Right atrium auricular region (tissue), 2 donors: ENCODE results near the gene CD8B. TPM values are rescaled to one million over a fixed set of nuclear protein-coding genes. Genes with fewer than 3 reads are reported as not detected.
"Not testable (repeated sequence)": the region's sequence is repeated elsewhere in the genome, so short reads cannot be mapped to it uniquely, and the experiment has no call there.

Source experiments
- DNase-seq: peaks from one replicate; pipeline ENCODE4 v3.0.0-alpha.2; 2019; ENCODE audit warnings: low spot score
- H3K27ac ChIP-seq, 2 donors: fragments of 200-600 bp; sonication (generic); 1 replicate in 1 of 2; 2 replicates in 1 of 2; pipeline ENCODE4 v1.5.1; 2016 to 2019
- H3K27me3 ChIP-seq, 2 donors: fragments of 200-600 bp; sonication (generic); one replicate each; pipeline versions ENCODE4 v1.5.1 to v1.6.0; 2017 to 2019
- H3K36me3 ChIP-seq: fragments of 200-600 bp; sonication (generic); one replicate; pipeline ENCODE4 v1.5.1; 2016
- H3K4me1 ChIP-seq, 2 donors: fragments of 200-600 bp; sonication (generic); one replicate each; pipeline versions ENCODE4 v1.5.1 to v1.6.0; 2017 to 2019
- H3K4me3 ChIP-seq, 2 donors: fragments of 200-600 bp; sonication (generic); 1 replicate in 1 of 2; 2 replicates in 1 of 2; pipeline ENCODE4 v1.5.1; 2017 to 2019; ENCODE audit warnings: mild to moderate bottlenecking in 1 of 2, moderate library complexity in 1 of 2
- H3K9me3 ChIP-seq, 2 donors: fragments of 200-600 bp; sonication (generic); one replicate each; pipeline ENCODE4 v1.5.1; 2019
- total RNA-seq, 2 donors: library from RNA; depleted of rRNA; stranded (reverse); fragments of >200 nt; gene quantifications; one replicate each; pipeline ENCODE4 v1.1.0, GENCODE V29; 2016

CD8B gene
- under 1 TPM; 0.33 to 0.75 TPM for total RNA-seq

GRCh38 chr2:86861628-86862379 is at the start of gene CD8B:
Gene CD8B (minus strand): TSS chr2:86861886. CDS start chr2:86861865, 21 bp downstream.
- DNase-seq, H3K27me3 ChIP-seq, H3K4me1 ChIP-seq, H3K9me3 ChIP-seq, H3K36me3 ChIP-seq, H3K27ac ChIP-seq: not testable (repeated sequence)
- H3K4me3 ChIP-seq: peak within 1 kb of the TSS; percentile 14 to 27

DNA sequence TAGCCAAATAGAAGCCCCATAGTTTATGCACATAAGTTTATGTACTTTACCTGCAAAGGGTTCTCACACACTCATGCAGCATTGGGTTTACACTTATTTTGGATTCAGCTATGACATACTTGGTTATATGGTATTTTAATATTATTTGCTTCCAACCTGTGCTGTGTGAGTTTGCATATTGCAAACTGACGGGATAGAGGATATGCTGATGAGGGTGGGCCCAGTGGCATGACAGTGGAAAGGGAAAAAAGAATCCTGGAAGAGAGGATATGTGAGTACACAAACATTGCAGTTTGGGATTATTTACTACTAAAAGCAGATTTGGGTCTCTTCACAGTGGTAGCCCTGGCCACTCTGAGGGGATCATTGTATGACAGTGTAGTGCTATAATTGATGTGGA is 44.2 kb upstream of the CD8B start:
- not testable (repeated sequence) for H3K4me1 ChIP-seq, H3K27ac ChIP-seq, H3K4me3 ChIP-seq, DNase-seq, H3K9me3 ChIP-seq, H3K27me3 ChIP-seq, H3K36me3 ChIP-seq

DNA sequence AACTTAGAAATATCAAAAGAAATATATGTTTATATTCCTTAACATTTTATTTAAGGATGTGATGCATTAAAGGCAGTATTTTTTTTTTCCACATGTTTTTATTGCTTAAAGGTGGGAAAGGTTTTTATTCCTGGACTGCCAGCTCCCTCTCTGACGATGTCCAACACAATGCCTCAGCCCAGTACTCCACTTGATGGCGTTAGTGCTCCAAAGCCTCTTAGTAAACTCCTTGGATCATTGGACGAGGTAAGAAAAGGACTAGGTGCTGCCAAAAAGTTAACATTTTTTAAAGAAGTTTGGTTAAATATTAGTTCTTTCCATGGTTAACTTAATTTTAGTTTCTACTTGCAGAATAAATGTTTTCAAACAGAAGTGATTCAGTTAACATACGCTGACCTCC is 39.0 kb upstream of the CD8B start:
- H3K4me1 ChIP-seq, DNase-seq, H3K36me3 ChIP-seq, H3K9me3 ChIP-seq, H3K27ac ChIP-seq, H3K27me3 ChIP-seq, H3K4me3 ChIP-seq: not testable (repeated sequence)

GRCh38 chr2:86886026-86886425 is 24.3 kb upstream of the CD8B start:
- not testable (repeated sequence) for H3K4me3 ChIP-seq, DNase-seq, H3K27ac ChIP-seq, H3K27me3 ChIP-seq, H3K36me3 ChIP-seq, H3K4me1 ChIP-seq, H3K9me3 ChIP-seq

DNA sequence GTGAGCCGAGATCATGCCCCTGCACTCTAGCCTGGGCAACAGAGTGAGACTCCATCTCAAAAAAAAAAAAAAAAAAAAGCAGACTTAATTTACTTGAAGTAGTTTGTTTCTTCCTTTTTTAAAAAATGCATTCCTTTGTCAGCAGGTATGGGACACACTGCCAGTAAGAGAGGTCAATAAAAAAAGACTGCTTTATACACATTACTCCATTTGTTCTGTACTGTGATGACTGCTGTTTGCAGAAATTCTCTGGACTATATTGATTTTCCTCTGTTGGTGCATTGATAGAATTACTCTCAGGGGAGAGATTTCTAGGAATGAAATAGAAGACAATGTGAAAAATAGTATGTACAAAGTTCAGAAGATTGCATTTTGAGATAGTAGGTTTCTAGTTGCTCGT is 21.2 kb upstream of the CD8B start:
- not testable (repeated sequence) for H3K27ac ChIP-seq, H3K36me3 ChIP-seq, H3K4me1 ChIP-seq, DNase-seq, H3K4me3 ChIP-seq, H3K9me3 ChIP-seq, H3K27me3 ChIP-seq

DNA sequence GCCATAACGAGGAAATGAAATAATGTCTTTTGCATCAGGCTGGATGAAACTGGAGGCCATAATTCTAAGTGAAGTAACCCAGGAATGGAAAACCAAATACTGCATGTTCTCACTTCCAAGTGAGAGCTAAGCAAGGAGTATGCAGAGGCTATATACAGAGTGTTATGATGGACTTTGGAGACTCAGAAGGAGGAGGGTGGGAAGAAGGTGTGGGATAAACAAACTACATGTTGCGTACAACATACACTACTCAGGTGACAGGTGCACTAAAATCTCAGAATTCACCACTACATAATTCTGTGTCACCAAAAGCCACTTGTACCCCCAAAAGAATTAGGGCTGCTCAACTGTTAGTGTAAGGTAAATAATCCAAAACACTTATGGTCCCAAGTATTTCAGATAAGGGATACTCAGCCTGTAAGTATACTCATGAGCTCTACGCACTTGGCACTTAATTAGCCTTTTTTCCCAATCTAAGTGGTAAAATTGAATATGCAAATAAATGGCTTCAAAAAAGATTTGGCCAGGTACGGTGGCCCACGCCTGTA is 20.5 kb upstream of the CD8B start:
- not testable (repeated sequence) for H3K4me3 ChIP-seq, H3K27ac ChIP-seq, H3K36me3 ChIP-seq, H3K27me3 ChIP-seq, DNase-seq, H3K9me3 ChIP-seq, H3K4me1 ChIP-seq

- H3K27me3 ChIP-seq, DNase-seq, H3K9me3 ChIP-seq, H3K36me3 ChIP-seq, H3K27ac ChIP-seq, H3K4me1 ChIP-seq, H3K4me3 ChIP-seq: not testable (repeated sequence)
These were observed 17.3 kb upstream of the CD8B start for GRCh38 chr2:86878986-86879385.

DNA sequence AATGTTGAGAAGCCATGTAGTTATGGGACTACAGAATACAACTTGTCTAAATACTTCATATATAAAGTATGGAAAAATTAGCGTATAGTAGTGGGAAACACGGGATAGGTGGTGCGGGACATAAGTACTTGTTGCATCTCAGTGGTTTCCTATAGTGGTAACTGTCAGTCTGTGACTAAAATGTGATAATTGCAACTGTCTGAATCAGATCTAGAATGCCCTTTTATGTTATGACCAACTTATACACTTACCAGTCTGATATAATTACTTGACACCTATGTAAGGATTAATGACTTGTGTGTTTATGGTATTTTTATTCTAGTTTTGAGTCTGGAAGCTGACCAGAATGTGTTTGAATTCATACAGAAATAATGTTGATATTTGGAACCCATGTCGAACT is 9.3 kb upstream of the CD8B start:
- DNase-seq, H3K27ac ChIP-seq, H3K4me3 ChIP-seq: not testable (repeated sequence)

GRCh38 chr2:86868895-86869468 is 7.3 kb upstream of the CD8B start:
- not testable (repeated sequence) for H3K27ac ChIP-seq, H3K36me3 ChIP-seq, H3K9me3 ChIP-seq, H3K27me3 ChIP-seq, H3K4me1 ChIP-seq, H3K4me3 ChIP-seq, DNase-seq

More for the DNA sequence above, 9.3 kb upstream of the CD8B start:
- not testable (repeated sequence) for H3K9me3 ChIP-seq, H3K36me3 ChIP-seq, H3K4me1 ChIP-seq, H3K27me3 ChIP-seq

- not testable (repeated sequence) for H3K27me3 ChIP-seq, H3K9me3 ChIP-seq
These were observed 656 bp upstream of the CD8B start for GRCh38 chr2:86862380-86862703.

GRCh38 chr2:86861175-86861574 is 511 bp downstream of the CD8B start:
- not testable (repeated sequence) for H3K9me3 ChIP-seq, H3K4me1 ChIP-seq, H3K27ac ChIP-seq, DNase-seq, H3K36me3 ChIP-seq, H3K27me3 ChIP-seq
- H3K4me3 ChIP-seq: peak overlapping the region in 1 of 2 donors; percentile 27

More at GRCh38 chr2:86862380-86862703, 656 bp upstream of the CD8B start:
- H3K27ac ChIP-seq, DNase-seq, H3K4me3 ChIP-seq, H3K36me3 ChIP-seq, H3K4me1 ChIP-seq: not testable (repeated sequence)

DNA sequence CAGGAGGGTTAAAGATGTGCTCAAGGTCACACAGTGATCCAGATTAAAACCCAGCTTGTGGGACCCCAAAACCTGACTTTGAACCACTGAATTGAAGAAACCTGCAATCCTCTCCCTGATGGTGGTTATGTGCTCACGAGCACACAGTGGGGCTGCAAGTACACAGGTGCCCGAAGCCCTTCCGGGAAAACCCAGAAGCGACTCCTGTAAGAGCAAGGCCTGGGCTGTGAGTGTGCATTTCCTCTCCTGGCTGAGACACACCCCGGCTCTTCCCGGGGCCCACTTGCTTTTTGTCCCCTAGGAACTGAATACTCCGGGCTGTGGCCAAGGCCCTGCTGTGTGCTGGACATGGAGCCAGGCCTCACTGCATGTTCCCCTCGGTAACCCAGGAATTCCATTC is 1.1 kb downstream of the CD8B start:
- not testable (repeated sequence) for H3K4me1 ChIP-seq, DNase-seq, H3K9me3 ChIP-seq, H3K36me3 ChIP-seq, H3K4me3 ChIP-seq, H3K27me3 ChIP-seq, H3K27ac ChIP-seq

DNA sequence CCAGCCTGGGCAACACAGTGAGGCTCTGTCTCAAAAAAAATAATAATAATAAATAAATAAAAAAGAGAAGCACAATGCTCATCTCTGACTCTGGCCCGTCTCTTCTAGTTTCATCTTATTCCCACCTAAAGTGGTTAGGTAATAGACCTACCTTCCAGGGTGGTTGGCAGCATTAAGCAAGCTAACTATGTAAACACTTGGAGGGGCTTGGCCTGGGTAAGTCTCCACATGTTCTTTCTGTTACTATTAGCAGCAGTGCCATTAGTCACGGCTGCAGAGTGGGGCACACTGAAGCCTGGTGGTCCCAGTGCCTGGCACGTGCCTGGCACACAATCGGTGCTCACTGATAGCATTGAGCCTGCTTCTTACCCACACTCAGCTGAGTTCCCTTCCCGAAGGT is 4.0 kb downstream of the CD8B start:
- DNase-seq, H3K36me3 ChIP-seq, H3K4me1 ChIP-seq, H3K9me3 ChIP-seq, H3K27me3 ChIP-seq, H3K4me3 ChIP-seq, H3K27ac ChIP-seq: not testable (repeated sequence)

DNA sequence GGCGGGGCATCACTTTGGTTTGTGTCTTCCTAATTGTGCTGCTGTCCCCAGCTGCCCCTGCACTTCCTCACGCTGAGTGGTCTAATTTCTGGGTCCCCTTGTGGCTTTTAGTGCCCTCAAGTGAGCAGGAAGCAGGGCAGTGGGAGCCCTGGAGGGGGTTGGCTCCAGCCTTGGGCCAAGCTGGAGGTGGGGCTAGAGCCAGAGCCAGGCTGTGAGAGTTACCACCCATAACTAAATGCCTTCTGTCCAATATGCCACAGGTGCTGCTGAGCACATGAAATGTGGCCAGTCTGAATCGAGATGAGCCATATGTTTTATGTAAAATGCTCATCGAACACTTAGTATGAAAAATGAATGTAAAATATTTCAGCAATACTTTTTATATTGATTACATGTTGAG is 5.2 kb downstream of the CD8B start:
- not testable (repeated sequence) for H3K27me3 ChIP-seq

DNA sequence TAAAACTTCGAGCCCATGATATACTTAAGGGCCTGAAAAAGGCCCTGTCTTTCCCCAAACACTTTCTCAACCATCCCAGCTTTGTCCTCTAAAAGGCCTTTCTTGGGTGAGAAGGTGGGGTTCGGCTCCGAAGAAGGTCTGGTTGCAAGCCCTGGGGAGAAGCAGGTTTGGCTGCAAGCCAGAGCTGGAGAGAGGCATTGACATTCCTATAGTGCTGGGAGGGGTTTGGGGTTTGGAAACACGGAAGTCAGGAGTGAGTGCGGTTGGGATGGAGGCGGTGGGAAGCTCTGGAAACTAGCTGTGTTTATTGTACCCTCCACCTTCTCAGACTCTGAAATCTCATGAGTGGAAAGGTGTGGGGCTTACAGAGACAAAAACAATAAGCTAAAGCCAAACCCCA is 5.7 kb downstream of the CD8B start:
- H3K9me3 ChIP-seq, H3K27me3 ChIP-seq, H3K4me3 ChIP-seq, H3K4me1 ChIP-seq, H3K36me3 ChIP-seq, H3K27ac ChIP-seq, DNase-seq: not testable (repeated sequence)

More for the DNA sequence above, 5.2 kb downstream of the CD8B start:
- H3K27ac ChIP-seq, H3K36me3 ChIP-seq, DNase-seq, H3K4me3 ChIP-seq, H3K4me1 ChIP-seq, H3K9me3 ChIP-seq: not testable (repeated sequence)
